Measurements from ENCODE around the gene ERO1A.

DNA sequence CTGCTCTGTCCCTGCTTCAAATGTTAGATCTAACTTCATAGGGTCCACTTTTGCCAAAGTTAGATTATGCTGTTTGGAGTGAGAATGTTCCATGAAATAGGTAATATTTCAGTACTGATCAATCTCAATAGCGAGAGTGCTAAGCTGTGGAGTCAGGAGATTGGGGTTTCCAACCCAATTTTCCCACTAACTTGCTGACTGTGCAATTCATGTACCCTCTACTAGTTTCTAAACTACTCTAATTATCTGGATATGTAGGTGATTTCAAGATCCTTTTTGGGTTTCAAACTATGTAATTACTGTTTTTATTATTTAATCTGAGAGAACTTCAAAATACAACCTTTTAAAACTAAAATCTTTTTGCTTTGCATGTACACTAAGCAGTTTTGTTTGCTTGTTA is 96.8 kb downstream of the ERO1A start:
- TF ChIP-seq, protein P1, sequence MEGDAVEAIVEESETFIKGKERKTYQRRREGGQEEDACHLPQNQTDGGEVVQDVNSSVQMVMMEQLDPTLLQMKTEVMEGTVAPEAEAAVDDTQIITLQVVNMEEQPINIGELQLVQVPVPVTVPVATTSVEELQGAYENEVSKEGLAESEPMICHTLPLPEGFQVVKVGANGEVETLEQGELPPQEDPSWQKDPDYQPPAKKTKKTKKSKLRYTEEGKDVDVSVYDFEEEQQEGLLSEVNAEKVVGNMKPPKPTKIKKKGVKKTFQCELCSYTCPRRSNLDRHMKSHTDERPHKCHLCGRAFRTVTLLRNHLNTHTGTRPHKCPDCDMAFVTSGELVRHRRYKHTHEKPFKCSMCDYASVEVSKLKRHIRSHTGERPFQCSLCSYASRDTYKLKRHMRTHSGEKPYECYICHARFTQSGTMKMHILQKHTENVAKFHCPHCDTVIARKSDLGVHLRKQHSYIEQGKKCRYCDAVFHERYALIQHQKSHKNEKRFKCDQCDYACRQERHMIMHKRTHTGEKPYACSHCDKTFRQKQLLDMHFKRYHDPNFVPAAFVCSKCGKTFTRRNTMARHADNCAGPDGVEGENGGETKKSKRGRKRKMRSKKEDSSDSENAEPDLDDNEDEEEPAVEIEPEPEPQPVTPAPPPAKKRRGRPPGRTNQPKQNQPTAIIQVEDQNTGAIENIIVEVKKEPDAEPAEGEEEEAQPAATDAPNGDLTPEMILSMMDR (tag by site-specific recombination; IDR thresholded peaks at IDR 0.05), result no peak
- TF ChIP-seq ZNF777 (tag by site-specific recombination; IDR thresholded peaks at IDR 0.05; ENCODE audit: borderline replicate concordance) (no peak), ZNF274 (IDR thresholded peaks at IDR 0.05; ENCODE audit: low read length) (no peak), ZNF274 (tag by site-specific recombination; IDR thresholded peaks at IDR 0.05; ENCODE audit: borderline replicate concordance) (no peak), ZNF394 (tag by site-specific recombination; IDR thresholded peaks at IDR 0.05; ENCODE audit: borderline replicate concordance) (no peak), ZNF654 (tag by site-specific recombination; IDR thresholded peaks at IDR 0.05; ENCODE audit: low read depth) (no peak), ZNF174 (tag by site-specific recombination; IDR thresholded peaks at IDR 0.05) (no peak), ZNF184 (tag by site-specific recombination; IDR thresholded peaks at IDR 0.05) (no peak)
- TF ChIP-seq, protein P2, sequence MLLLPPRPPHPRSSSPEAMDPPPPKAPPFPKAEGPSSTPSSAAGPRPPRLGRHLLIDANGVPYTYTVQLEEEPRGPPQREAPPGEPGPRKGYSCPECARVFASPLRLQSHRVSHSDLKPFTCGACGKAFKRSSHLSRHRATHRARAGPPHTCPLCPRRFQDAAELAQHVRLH (tag by site-specific recombination; IDR thresholded peaks at IDR 0.05), result no peak
- TF ChIP-seq, protein P3, sequence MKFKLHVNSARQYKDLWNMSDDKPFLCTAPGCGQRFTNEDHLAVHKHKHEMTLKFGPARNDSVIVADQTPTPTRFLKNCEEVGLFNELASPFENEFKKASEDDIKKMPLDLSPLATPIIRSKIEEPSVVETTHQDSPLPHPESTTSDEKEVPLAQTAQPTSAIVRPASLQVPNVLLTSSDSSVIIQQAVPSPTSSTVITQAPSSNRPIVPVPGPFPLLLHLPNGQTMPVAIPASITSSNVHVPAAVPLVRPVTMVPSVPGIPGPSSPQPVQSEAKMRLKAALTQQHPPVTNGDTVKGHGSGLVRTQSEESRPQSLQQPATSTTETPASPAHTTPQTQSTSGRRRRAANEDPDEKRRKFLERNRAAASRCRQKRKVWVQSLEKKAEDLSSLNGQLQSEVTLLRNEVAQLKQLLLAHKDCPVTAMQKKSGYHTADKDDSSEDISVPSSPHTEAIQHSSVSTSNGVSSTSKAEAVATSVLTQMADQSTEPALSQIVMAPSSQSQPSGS (tag by site-specific recombination; IDR thresholded peaks at IDR 0.05; ENCODE audit: low read depth), result no peak
- TF ChIP-seq, protein P4, sequence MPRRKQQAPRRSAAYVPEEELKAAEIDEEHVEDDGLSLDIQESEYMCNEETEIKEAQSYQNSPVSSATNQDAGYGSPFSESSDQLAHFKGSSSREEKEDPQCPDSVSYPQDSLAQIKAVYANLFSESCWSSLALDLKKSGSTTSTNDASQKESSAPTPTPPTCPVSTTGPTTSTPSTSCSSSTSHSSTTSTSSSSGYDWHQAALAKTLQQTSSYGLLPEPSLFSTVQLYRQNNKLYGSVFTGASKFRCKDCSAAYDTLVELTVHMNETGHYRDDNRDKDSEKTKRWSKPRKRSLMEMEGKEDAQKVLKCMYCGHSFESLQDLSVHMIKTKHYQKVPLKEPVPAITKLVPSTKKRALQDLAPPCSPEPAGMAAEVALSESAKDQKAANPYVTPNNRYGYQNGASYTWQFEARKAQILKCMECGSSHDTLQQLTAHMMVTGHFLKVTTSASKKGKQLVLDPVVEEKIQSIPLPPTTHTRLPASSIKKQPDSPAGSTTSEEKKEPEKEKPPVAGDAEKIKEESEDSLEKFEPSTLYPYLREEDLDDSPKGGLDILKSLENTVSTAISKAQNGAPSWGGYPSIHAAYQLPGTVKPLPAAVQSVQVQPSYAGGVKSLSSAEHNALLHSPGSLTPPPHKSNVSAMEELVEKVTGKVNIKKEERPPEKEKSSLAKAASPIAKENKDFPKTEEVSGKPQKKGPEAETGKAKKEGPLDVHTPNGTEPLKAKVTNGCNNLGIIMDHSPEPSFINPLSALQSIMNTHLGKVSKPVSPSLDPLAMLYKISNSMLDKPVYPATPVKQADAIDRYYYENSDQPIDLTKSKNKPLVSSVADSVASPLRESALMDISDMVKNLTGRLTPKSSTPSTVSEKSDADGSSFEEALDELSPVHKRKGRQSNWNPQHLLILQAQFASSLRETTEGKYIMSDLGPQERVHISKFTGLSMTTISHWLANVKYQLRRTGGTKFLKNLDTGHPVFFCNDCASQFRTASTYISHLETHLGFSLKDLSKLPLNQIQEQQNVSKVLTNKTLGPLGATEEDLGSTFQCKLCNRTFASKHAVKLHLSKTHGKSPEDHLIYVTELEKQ (tag by site-specific recombination; IDR thresholded peaks at IDR 0.05; ENCODE audit: borderline replicate concordance), result no peak
- TF ChIP-seq, protein P5, sequence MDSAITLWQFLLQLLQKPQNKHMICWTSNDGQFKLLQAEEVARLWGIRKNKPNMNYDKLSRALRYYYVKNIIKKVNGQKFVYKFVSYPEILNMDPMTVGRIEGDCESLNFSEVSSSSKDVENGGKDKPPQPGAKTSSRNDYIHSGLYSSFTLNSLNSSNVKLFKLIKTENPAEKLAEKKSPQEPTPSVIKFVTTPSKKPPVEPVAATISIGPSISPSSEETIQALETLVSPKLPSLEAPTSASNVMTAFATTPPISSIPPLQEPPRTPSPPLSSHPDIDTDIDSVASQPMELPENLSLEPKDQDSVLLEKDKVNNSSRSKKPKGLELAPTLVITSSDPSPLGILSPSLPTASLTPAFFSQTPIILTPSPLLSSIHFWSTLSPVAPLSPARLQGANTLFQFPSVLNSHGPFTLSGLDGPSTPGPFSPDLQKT (IDR thresholded peaks at IDR 0.05; ENCODE audit: borderline replicate concordance, low read depth, low read length), result no peak
- TF ChIP-seq, protein P6, sequence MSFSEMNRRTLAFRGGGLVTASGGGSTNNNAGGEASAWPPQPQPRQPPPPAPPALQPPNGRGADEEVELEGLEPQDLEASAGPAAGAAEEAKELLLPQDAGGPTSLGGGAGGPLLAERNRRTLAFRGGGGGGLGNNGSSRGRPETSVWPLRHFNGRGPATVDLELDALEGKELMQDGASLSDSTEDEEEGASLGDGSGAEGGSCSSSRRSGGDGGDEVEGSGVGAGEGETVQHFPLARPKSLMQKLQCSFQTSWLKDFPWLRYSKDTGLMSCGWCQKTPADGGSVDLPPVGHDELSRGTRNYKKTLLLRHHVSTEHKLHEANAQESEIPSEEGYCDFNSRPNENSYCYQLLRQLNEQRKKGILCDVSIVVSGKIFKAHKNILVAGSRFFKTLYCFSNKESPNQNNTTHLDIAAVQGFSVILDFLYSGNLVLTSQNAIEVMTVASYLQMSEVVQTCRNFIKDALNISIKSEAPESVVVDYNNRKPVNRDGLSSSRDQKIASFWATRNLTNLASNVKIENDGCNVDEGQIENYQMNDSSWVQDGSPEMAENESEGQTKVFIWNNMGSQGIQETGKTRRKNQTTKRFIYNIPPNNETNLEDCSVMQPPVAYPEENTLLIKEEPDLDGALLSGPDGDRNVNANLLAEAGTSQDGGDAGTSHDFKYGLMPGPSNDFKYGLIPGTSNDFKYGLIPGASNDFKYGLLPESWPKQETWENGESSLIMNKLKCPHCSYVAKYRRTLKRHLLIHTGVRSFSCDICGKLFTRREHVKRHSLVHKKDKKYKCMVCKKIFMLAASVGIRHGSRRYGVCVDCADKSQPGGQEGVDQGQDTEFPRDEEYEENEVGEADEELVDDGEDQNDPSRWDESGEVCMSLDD (tag by site-specific recombination; IDR thresholded peaks at IDR 0.05), result no peak
- TF ChIP-seq, protein P7, sequence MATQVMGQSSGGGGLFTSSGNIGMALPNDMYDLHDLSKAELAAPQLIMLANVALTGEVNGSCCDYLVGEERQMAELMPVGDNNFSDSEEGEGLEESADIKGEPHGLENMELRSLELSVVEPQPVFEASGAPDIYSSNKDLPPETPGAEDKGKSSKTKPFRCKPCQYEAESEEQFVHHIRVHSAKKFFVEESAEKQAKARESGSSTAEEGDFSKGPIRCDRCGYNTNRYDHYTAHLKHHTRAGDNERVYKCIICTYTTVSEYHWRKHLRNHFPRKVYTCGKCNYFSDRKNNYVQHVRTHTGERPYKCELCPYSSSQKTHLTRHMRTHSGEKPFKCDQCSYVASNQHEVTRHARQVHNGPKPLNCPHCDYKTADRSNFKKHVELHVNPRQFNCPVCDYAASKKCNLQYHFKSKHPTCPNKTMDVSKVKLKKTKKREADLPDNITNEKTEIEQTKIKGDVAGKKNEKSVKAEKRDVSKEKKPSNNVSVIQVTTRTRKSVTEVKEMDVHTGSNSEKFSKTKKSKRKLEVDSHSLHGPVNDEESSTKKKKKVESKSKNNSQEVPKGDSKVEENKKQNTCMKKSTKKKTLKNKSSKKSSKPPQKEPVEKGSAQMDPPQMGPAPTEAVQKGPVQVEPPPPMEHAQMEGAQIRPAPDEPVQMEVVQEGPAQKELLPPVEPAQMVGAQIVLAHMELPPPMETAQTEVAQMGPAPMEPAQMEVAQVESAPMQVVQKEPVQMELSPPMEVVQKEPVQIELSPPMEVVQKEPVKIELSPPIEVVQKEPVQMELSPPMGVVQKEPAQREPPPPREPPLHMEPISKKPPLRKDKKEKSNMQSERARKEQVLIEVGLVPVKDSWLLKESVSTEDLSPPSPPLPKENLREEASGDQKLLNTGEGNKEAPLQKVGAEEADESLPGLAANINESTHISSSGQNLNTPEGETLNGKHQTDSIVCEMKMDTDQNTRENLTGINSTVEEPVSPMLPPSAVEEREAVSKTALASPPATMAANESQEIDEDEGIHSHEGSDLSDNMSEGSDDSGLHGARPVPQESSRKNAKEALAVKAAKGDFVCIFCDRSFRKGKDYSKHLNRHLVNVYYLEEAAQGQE (tag by site-specific recombination; IDR thresholded peaks at IDR 0.05), result no peak

Data from HEK293 (cell line).